Urothelium cell line (cell line): ENCODE data around the gene MAP2K5.
A peak's percentile ranks its signal among the peaks of the same experiment; 100 is the strongest.
"Not testable (repeated sequence)": the region's sequence is repeated elsewhere in the genome, so short reads cannot be mapped to it uniquely, and the experiment has no call there.

ENCODE experiments used
- DNase-seq: peaks from one replicate; pipeline ENCODE4 v3.0.0; 2011; ENCODE audit warnings: low spot score, mixed read lengths
- FAIRE-seq: peaks from 2 replicates; lab custom pipeline; 2011; peaks lifted over from hg19 to GRCh38; lab: Jason Lieb, UNC

Gene MAP2K5

GRCh38 chr15:67590191-67590590, 47.7 kb downstream of the MAP2K5 start:
- DNase-seq (no peak), FAIRE-seq (no peak)

- no peak for FAIRE-seq
Measured at GRCh38 chr15:67592245-67592644, 49.7 kb downstream of the MAP2K5 start.

GRCh38 chr15:67593562-67593961, 51.1 kb downstream of the MAP2K5 start:
- DNase-seq (no peak), FAIRE-seq (no peak)

More at GRCh38 chr15:67592245-67592644, 49.7 kb downstream of the MAP2K5 start:
- no peak for DNase-seq

DNA sequence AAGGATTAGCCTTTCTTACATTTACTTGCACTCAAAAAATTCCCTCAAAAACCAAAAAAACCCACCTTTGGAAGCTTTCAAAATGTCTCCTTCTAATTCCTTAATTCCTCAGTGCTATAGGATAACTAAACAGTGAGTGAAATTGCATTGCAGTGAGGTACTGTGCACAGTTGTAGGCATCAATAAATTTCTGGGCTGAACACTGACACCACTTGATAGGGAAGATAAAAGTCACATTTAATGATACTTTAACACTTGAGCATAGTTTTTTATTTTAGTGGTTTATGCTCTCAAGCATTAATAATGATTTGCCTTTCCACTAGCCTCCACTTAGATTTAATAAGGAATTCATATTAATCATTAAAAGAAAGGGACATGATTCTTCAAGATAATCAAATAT, 52.3 kb downstream of the MAP2K5 start:
- DNase-seq (no peak), FAIRE-seq (no peak)

GRCh38 chr15:67595572-67595971, 53.1 kb downstream of the MAP2K5 start:
- DNase-seq (no peak), FAIRE-seq (no peak)

- FAIRE-seq (peak; percentile 37), DNase-seq (no peak)
Measured at GRCh38 chr15:67601073-67601472, 58.6 kb downstream of the MAP2K5 start.

- DNase-seq (no peak), FAIRE-seq (no peak)
Measured at GRCh38 chr15:67603063-67603462, 60.6 kb downstream of the MAP2K5 start.

GRCh38 chr15:67605871-67606270, 63.4 kb downstream of the MAP2K5 start:
- DNase-seq (no peak), FAIRE-seq (no peak)

DNA sequence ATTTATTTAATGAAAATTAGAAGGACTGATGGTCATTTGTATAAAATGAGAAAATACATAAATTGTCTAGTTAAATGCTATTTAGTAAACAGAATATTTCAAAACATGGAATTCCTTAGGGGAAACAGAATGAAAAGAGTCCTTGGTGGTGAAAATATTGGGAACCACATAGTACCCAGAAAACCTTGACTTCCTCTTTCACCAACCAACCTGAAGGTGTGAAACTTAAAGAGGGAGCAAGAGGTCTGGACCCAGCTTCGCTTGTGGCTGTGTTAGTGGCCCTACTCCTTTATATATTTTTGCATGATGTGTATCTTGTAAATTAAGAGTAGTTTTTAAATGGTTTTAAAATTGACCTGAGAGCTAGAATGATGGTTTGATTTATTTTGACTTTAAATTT, 64.2 kb downstream of the MAP2K5 start:
- no peak for FAIRE-seq
- DNase-seq: no peak

DNA sequence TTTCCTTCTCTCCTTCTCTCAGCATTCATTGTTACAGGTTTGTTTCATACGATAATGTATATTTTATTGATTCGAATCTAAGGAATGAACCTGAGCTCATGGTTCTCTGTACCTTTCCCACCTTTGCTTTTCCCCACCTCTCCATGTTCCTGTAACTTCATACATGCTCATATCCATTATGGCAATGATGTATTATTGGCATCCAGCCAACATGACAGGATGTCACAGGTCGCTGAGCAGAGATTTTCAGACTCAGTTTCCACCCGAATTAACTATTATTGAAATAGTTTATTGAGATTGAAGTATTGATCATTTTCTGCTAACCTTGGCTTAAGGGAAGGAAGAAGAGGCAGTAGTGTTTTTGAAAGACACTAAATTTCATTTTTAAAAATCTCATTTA, 64.8 kb downstream of the MAP2K5 start:
- FAIRE-seq (no peak), DNase-seq (no peak)

DNA sequence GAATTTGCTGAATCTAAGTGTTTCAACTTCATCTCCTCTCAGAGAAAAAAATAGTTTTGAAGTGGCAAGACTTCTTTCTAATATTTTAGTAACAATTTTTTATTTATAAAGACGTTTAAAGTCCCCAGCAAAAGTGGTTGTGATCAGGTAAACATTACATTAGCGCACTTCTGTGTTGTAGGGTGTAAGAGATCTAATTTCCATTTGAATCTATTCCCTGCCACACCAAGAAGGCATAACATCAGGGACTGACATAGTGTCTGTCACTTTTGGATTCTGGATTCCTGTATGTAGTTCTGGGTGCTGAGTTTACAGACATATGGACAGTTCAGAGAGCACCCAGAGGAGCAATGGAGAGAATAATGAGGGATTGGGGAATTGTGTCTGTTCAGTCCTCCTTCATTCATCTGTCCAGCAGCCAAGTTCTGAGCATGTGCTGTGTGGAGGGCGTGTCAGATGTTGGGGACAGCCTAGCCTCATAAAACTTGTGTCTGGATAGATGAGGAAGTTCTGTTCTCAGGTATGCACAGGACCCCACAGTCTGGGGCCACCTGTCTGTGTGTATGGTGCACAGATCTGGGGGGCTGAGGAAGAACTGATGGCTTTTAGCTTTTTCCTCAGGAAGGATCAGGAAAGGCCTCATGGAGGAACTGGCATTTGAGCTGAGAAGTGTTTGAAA, 65.6 kb downstream of the MAP2K5 start:
- FAIRE-seq: peak; percentile 5

GRCh38 chr15:67608638-67608959, 66.1 kb downstream of the MAP2K5 start:
- FAIRE-seq: no peak
- no peak for DNase-seq

More for the DNA sequence above, 65.6 kb downstream of the MAP2K5 start:
- DNase-seq: no peak

- no peak for DNase-seq
Measured at GRCh38 chr15:67611370-67612369, 69.2 kb downstream of the MAP2K5 start.

DNA sequence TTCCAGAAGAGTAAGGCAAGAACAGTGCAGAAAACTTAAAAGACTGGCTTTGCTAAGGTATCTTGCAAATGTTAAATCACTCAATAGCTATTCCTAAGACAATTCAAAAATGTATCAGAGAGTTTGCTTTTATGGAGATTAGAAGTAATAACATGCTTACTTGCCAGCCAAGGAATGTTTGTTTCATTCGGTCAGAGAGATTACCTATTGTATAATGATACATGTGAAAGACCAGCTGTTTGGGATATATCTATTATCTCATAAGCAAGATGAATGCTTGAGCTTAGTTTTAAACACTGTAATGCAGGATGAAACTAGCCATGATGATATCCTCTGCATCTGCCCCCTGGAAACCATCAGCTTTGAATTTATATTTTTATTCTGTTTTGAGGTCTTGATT, 70.7 kb downstream of the MAP2K5 start:
- FAIRE-seq (no peak), DNase-seq (no peak)

More at GRCh38 chr15:67611370-67612369, 69.2 kb downstream of the MAP2K5 start:
- no peak for FAIRE-seq

- FAIRE-seq (no peak), DNase-seq (no peak)
Measured at GRCh38 chr15:67613708-67614107, 71.2 kb downstream of the MAP2K5 start.

DNA sequence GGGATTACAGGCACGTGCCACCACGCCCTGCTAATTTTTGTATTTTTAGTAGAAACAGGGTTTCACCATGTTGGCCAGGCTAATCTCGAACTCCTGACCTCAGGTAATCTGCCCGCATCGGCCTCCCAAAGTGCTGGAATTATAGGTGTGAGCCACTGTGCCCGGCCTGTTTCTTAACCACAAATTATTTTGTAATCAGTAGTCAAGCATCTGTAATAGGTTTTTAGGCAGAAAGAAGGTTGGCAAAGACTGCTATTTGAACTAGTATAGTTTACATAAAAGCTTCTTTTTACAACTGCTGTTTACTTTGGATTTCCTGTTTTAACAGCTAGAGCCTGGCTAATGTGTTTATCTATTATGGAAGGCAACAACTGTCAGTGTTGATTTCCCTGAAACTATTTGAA, 72.6 kb downstream of the MAP2K5 start:
- FAIRE-seq, DNase-seq: not testable (repeated sequence)

DNA sequence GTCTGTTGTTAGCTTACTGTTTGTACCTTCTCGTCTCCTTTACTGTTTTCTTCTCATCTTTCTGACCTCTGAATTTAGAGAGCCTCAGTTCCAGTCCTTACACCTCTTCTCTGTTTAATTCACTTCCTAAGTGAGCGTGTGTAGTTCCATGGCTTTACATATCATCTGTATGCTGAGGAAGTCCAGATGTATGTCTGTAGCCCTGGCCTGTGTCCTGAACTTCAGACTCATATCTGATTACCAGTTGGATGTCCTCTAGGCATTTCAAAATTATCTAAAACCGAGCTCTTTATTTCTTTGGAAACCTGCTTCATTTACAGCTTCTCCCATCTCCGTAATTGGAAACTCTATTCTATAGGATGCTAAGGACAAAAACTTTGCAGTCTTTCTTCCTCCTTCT, 75.8 kb downstream of the MAP2K5 start:
- DNase-seq: no peak
- peak; percentile 58 for FAIRE-seq

DNA sequence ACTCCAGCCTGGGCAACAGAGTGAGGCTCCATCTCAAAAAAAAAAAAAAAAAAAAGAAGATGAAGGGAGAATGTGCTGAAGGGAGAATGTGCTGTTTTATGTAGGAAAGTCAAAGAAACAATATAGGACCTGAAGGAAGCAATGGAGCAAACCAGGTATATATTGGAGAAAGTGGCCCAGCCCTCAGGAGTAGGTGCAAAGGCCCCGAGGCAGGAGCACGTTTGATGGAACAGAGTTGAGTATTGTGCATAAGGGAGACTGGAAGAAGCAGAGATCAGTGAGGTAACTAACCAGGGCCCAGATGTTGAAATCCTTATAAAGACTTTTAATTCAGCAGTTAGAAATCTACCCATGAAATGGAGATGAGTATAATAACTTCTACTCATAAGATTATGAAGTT, 79.6 kb downstream of the MAP2K5 start:
- DNase-seq: no peak
- no peak for FAIRE-seq

DNA sequence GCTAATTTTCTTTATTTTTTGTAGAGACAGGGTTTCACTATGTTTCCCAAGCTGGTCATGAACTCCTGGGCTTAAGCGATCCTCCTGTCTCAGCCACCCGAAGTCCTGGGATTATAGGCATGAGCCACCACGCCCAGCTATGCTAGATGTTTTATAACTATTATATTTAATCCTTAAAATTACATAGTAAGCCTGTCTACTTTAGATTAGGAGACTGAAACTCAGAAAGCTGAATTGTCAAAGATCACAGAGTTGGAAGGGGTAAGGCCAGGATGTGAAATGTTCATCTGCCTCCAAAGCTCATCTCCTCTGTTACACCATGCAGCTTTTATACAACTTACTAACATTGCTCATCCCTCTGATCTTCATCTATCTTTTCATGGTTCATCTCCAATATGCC, 89.8 kb downstream of the MAP2K5 start:
- FAIRE-seq (no peak), DNase-seq (no peak)

GRCh38 chr15:67635950-67636349, 93.4 kb downstream of the MAP2K5 start:
- DNase-seq, FAIRE-seq: not testable (repeated sequence)

- DNase-seq (no peak), FAIRE-seq (peak; percentile 30)
Measured at GRCh38 chr15:67639591-67639990, 97.1 kb downstream of the MAP2K5 start.

DNA sequence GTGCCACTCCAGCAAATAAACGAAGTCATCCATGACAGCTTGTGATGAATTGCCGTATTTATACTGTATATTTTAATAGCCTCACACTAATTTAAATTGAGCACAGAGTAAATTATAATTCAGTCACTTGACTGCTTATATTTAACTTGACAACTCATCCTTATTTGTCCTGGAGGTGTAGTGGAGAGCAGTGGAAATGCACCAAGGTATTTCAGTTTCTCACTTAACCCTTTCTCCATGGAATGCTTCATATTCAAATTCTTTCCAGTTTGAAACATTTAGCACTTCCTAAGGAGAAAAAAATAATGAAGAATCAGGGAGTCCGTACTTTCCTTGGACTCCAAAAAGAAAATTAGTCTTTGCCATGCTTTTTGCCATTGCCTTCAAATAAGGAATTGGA, 99.0 kb downstream of the MAP2K5 start:
- no peak for FAIRE-seq

More for the DNA sequence above, 99.0 kb downstream of the MAP2K5 start:
- no peak for DNase-seq
